ENCODE measurements around the gene ANTXR1.

Gene ANTXR1

DNA sequence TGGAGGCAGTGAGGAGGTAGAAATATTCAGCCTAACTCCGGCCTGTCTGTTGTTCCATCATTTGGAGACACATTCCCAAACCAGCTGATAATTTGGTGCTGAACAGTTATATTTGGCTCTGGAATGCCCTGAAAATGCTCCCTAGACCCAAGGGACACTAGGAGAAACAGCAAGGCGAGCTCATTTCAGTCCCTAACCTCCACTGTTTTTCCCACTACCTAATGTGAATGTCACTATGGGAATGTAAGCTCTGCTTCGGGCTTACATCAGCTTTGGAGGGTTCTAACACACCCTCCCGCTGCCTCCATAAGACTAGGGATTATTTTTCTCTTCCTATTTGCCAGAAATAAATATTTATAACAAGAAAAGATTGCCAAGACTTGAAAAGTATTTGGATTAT, 103.5 kb downstream of the ANTXR1 start:
- H3K4me3 ChIP-seq (IDR thresholded peaks at IDR 0.05; ENCODE audit: insufficient read depth, low read depth, low read length), result no peak overlapping the region
- no peaks in the 10 kb centered on the region for H3K79me2 ChIP-seq (ENCODE audit: insufficient read depth, low read depth)
- H4K20me1 ChIP-seq (ENCODE audit: insufficient read depth), result no peaks in the 10 kb centered on the region
- no peaks in the 10 kb centered on the region for H3K27me3 ChIP-seq (ENCODE audit: insufficient read depth, low read depth)
- no peak overlapping the region for H3K4me2 ChIP-seq
- H3K36me3 ChIP-seq (ENCODE audit: insufficient read depth), result no peaks in the 10 kb centered on the region
- H3K9ac ChIP-seq, result no peak overlapping the region
- no peaks in the 10 kb centered on the region for H3K4me1 ChIP-seq (ENCODE audit: low read depth, poor library complexity, severe bottlenecking)
- TF ChIP-seq, protein P1, sequence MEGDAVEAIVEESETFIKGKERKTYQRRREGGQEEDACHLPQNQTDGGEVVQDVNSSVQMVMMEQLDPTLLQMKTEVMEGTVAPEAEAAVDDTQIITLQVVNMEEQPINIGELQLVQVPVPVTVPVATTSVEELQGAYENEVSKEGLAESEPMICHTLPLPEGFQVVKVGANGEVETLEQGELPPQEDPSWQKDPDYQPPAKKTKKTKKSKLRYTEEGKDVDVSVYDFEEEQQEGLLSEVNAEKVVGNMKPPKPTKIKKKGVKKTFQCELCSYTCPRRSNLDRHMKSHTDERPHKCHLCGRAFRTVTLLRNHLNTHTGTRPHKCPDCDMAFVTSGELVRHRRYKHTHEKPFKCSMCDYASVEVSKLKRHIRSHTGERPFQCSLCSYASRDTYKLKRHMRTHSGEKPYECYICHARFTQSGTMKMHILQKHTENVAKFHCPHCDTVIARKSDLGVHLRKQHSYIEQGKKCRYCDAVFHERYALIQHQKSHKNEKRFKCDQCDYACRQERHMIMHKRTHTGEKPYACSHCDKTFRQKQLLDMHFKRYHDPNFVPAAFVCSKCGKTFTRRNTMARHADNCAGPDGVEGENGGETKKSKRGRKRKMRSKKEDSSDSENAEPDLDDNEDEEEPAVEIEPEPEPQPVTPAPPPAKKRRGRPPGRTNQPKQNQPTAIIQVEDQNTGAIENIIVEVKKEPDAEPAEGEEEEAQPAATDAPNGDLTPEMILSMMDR (conservative IDR thresholded peaks at IDR 0.05; ENCODE audit: low read depth, low read length), result no peak
- no peak overlapping the region for H2AFZ ChIP-seq (ENCODE audit: low read depth)
- H3K27ac ChIP-seq, result no peak overlapping the region

- Histone ChIP-seq H4K20me1 (ENCODE audit: insufficient read depth) (no peaks in the 10 kb centered on the region), H3K4me1 (ENCODE audit: low read depth, poor library complexity, severe bottlenecking) (no peaks in the 10 kb centered on the region), H3K27ac (no peak overlapping the region), H3K79me2 (ENCODE audit: insufficient read depth, low read depth) (no peaks in the 10 kb centered on the region), H3K4me2 (no peak overlapping the region), H2AFZ (ENCODE audit: low read depth) (no peak overlapping the region), H3K36me3 (ENCODE audit: insufficient read depth) (no peaks in the 10 kb centered on the region), H3K27me3 (ENCODE audit: insufficient read depth, low read depth) (no peaks in the 10 kb centered on the region), H3K9ac (no peak overlapping the region), H3K4me3 (IDR thresholded peaks at IDR 0.05; ENCODE audit: insufficient read depth, low read depth, low read length) (no peak overlapping the region)
- TF ChIP-seq, protein P1 (conservative IDR thresholded peaks at IDR 0.05; ENCODE audit: low read depth, low read length), result no peak
Observed at GRCh38 chr2:69118609-69119008, 105.6 kb downstream of the ANTXR1 start.

DNA sequence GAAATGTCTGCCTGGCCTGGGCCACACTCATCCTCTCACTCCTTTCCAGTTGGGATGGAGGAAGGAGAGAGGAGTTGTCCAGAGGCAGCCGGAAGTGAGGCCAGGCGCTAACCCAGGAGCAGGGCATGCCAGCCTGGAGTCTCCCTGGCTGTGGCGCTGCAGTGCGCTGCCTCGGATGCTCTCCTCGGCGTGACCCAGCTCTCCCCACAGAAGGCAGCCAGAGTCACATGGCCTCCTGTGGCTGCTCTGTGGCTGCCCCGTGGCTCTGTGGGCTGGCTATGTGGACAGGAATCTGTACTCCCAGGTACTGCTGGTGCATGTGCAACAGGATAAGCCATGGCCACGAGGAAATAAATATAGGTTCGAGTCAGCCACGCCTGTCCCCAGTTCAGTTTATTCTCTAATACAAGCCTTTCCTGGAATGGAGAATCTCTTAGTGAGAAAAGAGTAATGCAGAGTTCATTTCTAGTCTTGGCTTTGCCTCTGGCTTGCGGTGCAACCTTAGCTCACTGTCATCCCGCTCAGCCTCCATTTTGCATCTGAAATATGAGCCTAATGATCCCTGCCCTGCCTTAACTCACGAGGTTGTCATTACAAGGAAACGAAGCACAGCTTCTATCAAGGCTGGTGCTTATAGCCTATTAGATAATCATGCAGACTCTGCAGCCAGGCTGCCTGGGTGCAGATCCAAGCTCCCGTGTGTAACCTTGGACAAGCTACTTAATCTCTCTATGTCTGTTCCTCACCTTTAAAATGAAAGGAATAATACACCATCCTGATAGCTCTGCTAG, 106.3 kb downstream of the ANTXR1 start:
- H3K9ac ChIP-seq, result no peak overlapping the region
- no peaks in the 10 kb centered on the region for H3K4me1 ChIP-seq (ENCODE audit: low read depth, poor library complexity, severe bottlenecking)
- no peak overlapping the region for H3K27ac ChIP-seq
- no peaks in the 10 kb centered on the region for H3K36me3 ChIP-seq (ENCODE audit: insufficient read depth)
- no peak overlapping the region for H3K4me3 ChIP-seq (IDR thresholded peaks at IDR 0.05; ENCODE audit: insufficient read depth, low read depth, low read length)
- no peaks in the 10 kb centered on the region for H3K79me2 ChIP-seq (ENCODE audit: insufficient read depth, low read depth)
- no peaks in the 10 kb centered on the region for H3K27me3 ChIP-seq (ENCODE audit: insufficient read depth, low read depth)
- no peaks in the 10 kb centered on the region for H4K20me1 ChIP-seq (ENCODE audit: insufficient read depth)
- TF ChIP-seq, protein P1 (conservative IDR thresholded peaks at IDR 0.05; ENCODE audit: low read depth, low read length), result no peak
- no peak overlapping the region for H2AFZ ChIP-seq (ENCODE audit: low read depth)
- H3K4me2 ChIP-seq, result no peak overlapping the region

DNA sequence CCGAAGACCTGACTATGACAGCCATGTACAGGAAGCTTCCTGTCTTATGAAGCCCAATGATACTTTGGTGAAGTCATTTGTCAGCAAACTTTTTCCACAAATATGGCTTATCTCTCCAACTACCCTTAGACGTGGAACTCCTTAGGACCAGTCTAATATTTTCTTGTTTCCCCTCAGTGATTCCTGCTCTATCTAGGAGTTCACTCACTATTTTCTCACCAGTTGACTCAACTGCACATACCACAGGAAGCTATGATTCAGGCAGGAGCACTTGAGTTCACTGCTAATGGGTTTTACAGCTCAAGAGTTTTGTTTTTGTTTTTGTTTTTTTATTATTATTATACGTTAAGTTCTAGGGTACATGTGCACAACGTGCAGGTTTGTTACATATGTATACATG, 109.3 kb downstream of the ANTXR1 start:
- H3K79me2 ChIP-seq (ENCODE audit: insufficient read depth, low read depth), result no peaks in the 10 kb centered on the region
- no peak overlapping the region for H3K4me3 ChIP-seq (IDR thresholded peaks at IDR 0.05; ENCODE audit: insufficient read depth, low read depth, low read length)
- no peak overlapping the region for H3K4me2 ChIP-seq
- H4K20me1 ChIP-seq (ENCODE audit: insufficient read depth), result no peaks in the 10 kb centered on the region
- H3K9ac ChIP-seq, result no peak overlapping the region
- H3K36me3 ChIP-seq (ENCODE audit: insufficient read depth), result no peaks in the 10 kb centered on the region
- no peaks in the 10 kb centered on the region for H3K27me3 ChIP-seq (ENCODE audit: insufficient read depth, low read depth)
- TF ChIP-seq, protein P1 (conservative IDR thresholded peaks at IDR 0.05; ENCODE audit: low read depth, low read length), result no peak
- no peaks in the 10 kb centered on the region for H3K4me1 ChIP-seq (ENCODE audit: low read depth, poor library complexity, severe bottlenecking)
- no peak overlapping the region for H3K27ac ChIP-seq
- H2AFZ ChIP-seq (ENCODE audit: low read depth), result no peak overlapping the region

Data from KMS-11 (cell line).